Activated T-cell treated with anti-CD3 and anti-CD28 coated beads for 48 hours (primary cell): ENCODE data around the gene GH2.
"Not testable (repeated sequence)": the region's sequence is repeated elsewhere in the genome, so short reads cannot be mapped to it uniquely, and the experiment has no call there.

Source experiments
- DNase-seq: peaks from one replicate; pipeline ENCODE4 v3.0.0-alpha.2; 2020; ENCODE audit warnings: low read depth

Gene GH2

DNA sequence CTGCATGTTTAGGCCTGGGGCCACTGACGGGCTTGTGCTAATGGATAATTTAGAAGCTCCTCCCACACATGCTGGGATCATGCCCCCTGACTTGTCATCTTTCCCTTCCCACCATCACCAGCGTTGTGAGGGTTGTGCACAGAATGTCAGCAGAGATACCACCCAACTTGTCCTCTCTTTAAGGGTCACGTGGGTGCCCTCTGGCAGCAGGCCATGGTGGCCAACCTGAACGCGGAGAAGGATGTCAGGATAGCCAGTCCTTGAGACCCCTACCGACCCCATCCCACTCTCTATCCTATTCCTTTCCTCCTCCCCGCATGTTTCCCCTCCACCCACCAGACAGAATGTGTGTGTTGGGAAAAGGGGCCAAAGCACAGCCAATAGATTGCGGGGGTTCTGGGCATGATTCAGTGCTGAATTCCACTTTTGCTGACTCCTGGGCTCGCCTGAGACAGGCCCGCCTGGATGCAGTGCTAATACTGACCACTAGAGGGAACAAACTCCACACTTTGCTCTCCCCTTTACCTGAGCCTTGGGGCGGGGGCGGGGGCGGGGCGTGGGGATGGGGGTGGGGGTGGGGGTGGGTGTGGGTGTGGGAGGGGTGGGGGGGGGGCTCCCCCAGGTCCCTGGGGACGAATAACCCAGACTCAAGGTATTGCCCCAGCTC lies at the start of gene GH2:
Gene GH2, minus strand, starts transcription at position 10 of the 667 bp plus-strand sequence. CDS start 143 bp downstream, outside the sequence.
- DNase-seq, result peak; percentile 46

DNA sequence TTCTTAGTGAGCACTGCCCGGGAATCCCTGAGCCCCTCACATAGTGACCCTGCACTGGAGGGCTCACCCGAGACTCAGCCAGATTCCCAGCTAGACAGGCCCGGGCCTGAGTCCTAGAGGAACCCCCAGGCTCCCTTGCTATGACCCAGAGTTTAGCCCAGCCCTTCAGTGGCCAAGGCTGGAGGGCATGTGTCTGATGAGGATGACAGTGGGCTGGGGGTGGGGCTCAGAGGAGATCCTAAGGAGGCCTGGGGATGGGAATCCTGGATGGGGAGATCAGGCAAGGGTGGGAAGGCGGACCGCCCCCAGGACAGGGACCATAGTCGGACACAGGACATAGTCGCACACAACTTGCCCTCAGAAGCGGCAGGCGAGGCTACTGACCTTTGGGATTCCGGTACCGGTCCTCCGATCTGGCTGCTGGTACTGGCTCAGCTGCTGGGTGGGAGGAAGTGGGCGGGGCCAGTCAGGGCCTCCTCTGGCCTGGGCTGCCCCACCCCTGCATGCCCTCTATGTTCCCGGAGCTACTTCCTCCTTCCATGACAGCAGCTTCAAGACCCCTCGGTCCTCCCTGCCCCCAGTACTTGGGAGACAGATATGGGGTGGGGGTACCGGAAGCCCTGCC lies 49.3 kb upstream of the GH2 start:
- DNase-seq, result peak; percentile 50

DNA sequence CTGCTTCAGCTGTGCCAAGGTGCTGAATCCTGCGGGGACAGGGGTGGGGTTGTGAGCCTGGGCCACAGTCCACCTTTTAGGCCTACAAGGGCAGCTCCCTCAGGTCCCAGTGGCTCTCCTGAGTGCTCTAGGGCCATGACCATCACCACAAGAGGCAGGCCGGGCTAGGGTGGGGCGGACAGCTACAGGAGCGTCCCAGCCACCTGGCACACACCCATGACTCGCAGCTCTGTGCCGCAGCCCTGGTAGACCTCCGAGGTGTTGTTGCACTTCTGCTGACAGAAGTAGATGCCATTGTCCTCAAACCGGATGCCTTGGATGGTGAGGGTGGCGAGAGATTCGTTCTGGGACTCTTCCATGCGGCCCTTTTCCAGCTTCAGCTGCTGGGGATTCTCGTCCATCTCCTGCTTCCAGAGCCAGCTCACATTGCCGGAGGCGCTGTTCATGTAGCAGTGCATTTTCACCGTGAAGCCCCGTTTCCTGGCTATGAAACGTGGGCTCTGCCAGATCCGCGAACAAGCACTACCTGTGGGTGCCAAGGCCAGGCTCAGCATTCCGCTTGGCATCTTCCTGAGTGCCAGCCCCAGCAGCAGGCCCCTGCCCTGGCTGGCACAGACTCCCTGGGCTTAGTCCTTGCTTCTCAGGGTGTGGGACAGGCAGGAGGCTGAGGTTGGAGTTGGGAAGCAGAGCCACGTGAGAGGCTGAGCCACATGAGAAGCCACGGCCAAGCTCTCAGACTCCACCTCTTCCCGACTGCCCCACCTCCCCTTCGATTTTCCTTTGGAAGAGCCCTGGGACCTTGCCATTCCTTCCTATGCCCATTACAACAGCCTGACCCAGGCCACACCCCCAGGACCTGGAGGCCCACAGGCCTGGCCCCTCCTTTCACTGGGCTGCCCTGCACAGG lies 48.4 kb upstream of the GH2 start:
- DNase-seq, result no peak

DNA sequence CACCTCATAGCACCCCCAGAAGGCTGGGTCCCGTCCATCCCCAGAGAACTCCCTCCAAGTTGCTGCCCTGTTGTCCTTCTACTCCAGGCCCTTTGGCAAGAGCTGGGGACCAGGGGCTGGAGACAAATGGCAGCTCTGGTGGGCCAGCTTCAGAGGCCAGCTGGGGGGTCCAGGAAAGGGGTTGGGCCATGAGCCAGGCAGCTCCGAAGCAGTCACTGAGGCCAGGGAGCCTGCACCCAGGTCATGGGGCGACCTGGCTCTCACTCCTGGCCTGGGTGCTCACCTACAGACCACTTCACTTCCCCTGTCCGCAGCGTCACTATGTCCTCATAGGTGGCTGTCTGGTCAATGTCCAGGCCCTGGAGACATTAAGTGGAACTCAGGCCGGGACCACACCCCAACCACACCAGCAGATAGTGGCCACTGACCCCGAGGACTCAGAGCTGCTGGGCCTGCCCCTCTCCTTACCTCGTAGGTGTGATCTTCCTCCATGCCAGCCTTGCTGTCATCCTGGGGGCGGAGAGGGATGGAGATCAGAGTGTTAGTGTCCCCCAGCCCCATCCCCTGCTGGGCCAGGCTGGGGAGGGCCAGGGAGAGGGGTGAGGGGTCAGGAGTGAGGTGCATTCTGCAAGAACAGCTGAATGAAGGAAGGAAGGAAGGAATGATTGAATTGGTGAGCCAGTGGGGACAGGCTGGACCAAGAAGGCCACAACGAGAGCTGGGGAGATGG lies 47.4 kb upstream of the GH2 start:
- no peak for DNase-seq

DNA sequence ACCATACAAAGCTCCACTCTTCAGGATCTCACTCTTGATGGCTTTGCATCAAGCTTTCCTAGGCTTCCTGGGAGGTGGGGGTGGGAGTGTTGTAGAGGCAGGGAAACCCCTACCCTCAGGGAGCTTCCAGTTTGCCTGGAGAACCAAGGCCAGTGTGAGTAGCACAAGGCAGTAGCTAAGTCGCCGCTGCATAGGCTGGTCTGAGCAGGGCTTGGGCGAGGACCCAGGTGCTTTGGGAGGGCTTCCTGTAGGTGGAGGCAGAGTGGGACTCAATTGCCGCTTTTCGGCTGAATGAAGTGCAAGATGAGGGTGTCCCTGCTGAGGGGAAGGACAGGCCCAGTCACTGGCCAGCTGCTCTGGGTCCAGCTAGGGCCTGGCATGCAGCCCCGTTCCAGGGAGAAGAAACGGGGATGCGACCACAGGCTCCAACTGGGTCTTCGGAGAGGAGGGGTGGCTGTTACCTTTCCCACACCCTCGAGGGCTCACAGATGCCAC lies 46.5 kb upstream of the GH2 start:
- no peak for DNase-seq

DNA sequence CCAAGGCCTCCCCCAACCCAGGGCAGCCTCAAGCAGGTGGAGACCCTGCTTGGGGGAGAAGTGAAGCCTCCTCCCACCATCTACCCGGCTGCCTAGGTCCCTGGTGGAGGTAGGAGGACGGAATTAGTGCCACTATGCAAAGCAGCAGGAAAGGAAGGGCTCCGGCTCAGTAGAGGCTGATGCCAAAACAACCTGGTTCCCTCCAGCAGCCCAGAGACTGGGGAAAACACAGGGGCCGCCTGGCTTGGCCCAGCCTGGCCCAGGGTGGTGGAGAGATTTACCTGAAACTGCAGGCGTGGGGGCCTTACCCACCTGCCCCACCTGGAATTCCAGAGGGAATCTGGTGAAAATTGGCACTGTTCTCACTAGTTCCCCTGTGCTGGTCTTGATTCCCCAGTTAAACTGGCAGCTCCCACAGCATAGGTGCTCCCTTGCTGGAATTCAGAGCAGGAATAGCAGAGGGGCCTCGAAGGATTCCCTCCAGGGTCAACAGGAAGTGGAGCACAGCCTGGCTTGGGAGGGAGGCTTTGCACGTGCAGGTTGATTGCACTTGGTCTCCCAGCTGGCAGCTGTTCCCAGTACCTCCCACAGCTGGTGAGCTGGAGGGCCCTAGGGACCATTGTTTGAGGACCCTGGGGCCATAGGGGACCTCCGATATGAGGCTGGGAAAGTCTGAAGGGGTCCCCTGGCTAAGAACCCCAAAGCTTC lies 45.9 kb upstream of the GH2 start:
- DNase-seq, result no peak

DNA sequence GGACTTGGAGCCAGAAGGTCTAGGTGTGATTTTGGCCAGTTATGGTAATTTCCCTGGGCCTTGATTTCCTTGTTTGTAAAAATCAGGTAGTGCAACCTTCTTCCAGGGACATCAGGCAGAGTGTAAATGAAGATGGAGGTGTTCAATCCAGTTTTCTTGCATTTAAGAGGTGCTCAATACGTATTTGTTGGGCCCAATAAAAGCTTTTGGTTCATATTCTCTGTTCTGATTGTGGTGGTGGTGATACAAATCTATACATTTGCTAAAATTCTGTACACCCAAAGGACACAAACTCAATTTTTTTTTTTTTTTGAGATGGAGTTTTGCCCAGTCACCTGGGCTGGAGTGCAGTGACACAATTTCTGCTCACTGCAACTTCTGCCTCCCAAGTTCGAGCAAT lies 44.4 kb upstream of the GH2 start:
- DNase-seq, result no peak

DNA sequence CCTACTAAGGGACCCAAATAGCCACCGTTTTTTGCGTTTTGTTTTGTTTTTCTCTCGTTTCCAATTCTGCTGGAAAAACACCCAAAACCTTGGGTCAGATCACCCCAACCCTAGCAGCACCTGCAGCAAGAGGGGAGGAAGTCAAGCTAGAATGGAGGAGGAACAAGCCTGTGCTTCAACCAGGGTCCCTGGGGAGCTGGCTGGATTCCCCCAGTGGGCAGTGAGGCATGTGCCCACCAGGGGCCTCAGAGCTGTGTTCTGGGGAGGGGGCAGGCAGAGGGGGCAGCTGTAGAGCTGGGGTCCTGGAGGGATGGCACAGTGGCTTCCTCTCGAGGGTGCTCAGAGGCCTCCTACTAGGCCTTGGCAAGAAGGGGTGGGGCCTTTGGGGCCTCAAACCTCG lies 43.9 kb upstream of the GH2 start:
- DNase-seq, result no peak

DNA sequence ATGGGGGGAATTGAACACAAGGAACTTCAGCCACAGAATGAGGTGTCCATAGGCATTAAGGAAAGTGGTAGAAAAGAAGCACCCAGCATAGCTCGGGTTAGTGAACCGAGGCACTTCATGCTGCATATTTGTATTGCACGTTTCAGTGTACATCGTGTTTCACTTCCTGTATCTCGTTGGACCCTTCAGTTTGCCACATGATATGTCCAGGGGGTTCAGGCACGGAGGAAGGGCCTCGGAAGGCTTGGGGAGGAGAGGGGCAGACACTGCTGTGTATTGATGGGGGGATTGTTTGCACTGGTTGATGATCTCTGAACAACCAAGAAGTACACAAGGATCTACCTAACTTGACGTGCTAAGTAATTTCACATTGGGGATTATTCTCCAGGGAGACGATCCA lies 40.7 kb upstream of the GH2 start:
- not testable (repeated sequence) for DNase-seq

DNA sequence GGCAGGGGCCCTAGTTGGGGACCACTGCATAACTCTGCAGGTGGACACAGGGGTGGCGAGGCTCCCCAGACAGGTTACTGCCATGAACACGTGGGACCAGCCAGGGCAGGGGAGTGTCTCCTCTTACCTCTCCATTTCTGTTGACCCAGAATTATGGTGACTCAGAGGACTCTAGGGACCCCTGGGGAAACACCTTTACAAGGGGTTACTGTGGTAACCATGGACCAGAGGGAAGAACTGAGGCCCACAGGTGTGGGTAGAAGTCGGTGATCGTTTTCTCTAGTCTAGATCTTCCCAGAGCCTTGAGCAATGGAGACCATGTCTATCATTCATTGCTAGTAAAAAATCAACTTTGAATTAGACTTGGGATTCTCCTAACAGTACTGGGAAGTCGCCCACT lies 39.0 kb upstream of the GH2 start:
- DNase-seq, result not testable (repeated sequence)

DNA sequence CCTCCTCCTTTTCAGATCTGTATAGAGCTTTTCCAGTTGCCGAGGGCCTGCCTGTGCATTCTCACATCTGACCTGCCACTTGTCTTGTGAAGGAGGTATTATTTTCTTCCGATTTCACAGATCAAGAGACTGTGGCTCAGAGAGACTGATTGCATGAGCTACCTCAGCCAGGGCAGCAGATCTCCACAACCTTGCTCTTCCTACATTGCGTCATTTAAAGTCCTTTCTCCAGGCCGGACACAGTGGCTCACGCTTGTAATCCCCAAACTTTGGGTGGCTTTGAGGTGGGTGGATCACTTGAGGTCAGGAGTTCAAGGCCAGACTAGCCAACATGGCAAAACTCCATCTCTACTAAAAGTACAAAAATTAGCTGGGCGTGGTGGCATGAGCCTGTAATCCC lies 38.3 kb upstream of the GH2 start:
- not testable (repeated sequence) for DNase-seq

DNA sequence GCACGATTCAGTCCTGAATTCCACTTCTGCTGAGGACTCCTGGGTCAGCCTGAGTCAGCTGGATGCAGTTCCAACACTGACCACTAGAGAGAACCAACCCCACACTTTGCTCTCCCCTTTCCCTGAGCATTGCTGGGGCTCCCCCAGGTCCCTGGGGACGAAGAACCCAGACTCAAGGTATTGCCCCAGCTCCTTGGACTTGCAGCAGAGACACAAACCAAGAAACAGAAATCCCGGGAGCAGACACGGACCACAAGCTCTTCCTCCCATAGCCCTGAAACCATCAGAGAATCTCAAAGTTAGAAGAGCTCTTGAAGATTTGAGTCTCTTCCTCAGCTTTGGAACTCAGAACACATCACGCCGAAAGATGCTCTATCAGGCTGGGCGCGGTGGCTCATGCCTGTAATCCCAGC lies 37.6 kb upstream of the GH2 start:
- DNase-seq, result peak; percentile 61

DNA sequence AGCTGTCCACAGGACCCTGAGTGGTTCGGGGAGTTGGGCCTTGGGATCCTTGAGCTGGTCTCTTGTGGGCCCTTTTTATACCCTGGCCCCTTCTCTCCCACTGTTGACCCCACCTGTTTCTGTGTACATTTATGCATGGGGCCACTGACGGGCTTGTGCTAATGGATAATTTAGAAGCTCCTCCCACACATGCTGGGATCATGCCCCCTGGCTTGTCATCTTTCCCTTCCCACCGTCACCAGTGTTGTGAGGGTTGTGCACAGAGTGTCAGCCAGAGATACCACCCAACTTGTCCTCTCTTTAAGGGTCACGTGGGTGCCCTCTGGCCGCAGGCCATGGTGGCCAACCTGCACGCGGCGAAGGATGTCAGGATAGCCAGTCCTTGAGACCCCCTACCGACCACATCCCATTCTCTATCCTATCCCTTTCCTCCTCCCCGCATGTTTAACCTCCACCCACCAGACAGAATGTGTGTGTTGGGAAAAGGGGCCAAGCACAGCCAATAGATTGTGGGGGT lies 37.1 kb upstream of the GH2 start, which contains the start of gene GH1:
Gene GH1, minus strand, starts transcription at position 51 of the 517 bp plus-strand sequence. CDS start 63 bp downstream, outside the sequence.
- not testable (repeated sequence) for DNase-seq

DNA sequence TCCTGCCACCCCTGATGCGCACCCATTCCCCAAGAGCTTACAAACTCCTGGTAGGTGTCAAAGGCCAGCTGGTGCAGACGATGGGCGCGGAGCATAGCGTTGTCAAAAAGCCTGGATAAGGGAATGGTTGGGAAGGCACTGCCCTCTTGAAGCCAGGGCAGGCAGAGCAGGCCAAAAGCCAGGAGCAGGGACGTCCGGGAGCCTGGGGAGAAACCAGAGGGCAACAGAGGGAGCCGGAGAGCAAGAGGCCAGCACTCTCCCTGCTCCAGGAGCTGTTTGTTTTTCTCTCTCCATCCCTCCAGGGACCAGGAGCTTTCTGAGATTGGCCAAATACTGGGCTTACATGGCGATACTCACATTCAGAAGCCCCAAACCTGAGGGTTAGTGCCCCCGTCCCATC lies 36.6 kb upstream of the GH2 start:
- no peak for DNase-seq

DNA sequence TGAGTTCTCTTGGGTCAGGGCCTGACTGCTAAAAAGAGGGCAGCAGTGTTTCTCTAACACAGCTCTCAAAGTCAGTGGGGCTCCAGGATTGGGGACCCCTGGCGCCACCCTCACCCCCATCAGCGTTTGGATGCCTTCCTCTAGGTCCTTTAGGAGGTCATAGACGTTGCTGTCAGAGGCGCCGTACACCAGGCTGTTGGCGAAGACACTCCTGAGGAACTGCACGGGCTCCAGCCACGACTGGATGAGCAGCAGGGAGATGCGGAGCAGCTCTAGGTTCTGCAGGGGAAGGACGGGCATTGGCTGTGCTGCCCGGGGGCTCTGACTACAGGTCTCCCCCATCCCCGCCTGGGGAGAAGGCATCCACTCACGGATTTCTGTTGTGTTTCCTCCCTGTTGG lies 35.9 kb upstream of the GH2 start:
- DNase-seq, result no peak

DNA sequence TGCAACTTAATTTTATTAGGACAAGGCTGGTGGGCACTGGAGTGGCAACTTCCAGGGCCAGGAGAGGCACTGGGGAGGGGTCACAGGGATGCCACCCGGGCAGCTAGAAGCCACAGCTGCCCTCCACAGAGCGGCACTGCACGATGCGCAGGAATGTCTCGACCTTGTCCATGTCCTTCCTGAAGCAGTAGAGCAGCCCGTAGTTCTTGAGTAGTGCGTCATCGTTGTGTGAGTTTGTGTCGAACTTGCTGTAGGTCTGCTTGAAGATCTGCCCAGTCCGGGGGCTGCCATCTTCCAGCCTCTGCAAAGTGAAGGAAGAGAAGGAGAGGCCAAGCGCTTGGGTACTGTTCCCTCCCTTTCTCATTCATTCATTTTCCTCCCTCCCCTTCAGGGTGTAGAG lies 35.5 kb upstream of the GH2 start:
- DNase-seq, result not testable (repeated sequence)

DNA sequence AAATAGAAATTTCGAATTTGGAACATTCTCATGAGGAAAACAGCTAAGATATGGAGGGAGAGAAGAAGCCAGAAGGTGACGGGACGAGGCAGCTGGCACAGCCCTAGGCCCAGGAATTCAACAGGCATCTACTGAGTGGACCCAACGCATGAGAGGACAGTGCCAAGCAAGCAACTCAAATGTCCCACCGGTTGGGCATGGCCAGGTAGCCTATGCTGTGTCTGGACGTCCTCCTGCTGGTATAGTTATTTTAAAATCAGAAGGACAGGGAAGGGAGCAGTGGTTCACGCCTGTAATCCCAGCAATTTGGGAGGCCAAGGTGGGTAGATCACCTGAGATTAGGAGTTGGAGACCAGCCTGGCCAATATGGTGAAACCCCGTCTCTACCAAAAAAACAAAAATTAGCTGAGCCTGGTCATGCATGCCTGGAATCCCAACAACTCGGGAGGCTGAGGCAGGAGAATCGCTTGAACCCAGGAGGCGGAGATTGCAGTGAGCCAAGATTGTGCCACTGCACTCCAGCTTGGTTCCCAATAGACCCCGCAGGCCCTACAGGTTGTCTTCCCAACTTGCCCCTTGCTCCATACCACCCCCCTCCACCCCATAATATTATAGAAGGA lies 34.9 kb upstream of the GH2 start:
- DNase-seq, result no peak

DNA sequence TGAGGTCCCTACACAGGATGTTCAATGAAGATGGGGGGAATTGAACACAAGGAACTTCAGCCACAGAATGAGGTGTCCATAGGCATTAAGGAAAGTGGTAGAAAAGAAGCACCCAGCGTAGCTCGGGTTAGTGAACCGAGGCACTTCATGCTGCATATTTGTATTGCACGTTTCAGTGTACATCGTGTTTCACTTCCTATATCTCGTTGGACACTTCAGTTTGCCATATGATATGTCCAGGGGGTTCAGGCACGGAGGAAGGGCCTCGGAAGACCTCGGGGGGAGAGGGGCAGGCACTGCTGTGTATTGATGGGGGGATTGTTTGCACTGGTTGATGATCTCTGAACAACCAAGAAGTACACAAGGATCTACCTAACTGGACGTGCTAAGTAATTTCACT lies 34.0 kb upstream of the GH2 start:
- DNase-seq, result not testable (repeated sequence)

DNA sequence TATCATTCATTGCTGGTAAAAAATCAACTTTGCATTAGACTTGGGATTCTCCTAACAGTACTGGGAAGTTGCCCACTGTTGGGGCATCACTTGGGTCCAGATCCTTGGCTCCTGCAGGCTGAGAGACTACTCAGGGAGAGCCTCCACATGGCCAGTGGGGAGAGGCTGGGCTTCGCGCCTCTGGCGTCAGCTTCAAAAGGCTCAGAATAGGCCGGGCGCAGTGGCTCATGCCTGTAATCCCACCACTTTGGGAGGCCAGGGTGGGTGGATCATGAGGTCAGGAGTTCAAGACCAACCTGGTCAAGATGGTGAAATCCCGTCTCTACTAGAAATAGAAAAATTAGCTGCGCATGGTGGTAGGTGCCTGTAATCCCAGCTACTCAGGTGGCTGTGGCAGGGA lies 32.7 kb upstream of the GH2 start:
- no peak for DNase-seq

DNA sequence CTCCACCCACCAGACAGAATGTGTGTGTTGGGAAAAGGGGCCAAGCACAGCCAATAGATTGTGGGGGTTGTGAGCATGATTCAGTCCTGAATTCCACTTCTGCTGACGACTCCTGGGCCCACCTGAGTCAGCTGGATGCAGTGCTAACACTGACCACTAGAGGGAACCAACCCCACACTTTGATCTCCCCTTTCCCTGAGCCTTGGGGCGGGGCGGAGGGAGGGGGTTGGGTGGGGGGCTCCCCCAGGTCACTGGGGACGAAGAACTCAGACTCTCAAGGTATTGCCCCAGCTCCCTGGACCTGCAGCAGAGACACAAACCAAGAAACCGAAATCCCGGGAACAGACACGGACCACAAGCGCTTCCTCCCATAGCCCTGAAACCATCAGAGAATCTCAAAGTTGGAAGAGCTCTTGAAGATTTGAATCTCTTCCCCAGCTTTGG lies 29.9 kb upstream of the GH2 start:
- DNase-seq, result peak; percentile 55
